Activated CD8-positive, alpha-beta memory T cell treated with anti-CD3 and anti-CD28 coated beads, Interleukin-2, amount 50 U/mL, for 48 hours (primary cell): ENCODE data around the gene TENM3.

Source experiments
- DNase-seq: peaks from one replicate; pipeline ENCODE4 v3.0.0-alpha.2; 2020

Gene TENM3

DNA sequence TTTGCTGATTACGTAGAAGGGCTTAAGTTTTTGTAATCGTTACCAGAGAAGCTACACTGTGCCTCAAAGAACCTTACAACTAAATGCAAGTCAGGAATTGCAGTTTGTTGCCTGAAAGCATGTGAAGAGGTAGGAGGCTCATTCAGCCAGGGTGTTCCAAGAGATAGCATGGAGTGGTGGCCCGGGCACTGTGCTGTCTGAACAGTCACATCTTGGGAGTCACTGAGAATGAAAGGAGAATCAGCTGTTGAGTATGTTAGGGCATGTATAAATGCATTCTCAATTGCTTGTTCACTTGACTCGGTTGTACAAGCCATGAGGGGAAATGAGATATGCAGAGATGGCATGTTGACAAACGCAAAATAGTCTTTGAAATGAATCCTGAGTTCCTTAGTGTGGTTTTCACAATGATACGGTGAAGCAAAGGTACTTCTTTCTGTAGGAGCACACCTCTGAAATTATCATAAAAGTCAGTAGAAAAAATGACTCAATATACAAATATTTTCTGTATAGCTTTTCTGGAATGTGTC is 513.0 kb downstream of the TENM3 start:
- DNase-seq, result no peak

DNA sequence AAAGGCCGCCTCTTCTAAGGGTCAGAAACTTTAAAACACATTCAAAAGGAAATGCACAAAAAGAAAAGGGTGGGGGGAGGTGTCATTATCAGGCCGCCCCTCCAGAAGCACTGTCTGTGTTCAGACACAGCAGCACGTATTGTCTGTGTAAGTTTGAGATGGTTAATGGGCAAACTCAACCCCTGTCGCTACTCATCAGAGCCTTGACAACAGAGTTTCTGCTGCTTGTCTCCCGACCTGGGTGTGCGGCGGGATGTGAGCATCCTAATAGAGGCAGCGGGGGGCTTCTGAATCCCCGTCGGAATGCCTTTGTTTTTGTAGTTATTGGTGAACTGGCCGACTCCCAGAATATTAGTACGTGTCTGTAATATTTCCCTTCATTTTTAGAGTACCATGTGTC is 515.1 kb downstream of the TENM3 start:
- DNase-seq, result no peak

DNA sequence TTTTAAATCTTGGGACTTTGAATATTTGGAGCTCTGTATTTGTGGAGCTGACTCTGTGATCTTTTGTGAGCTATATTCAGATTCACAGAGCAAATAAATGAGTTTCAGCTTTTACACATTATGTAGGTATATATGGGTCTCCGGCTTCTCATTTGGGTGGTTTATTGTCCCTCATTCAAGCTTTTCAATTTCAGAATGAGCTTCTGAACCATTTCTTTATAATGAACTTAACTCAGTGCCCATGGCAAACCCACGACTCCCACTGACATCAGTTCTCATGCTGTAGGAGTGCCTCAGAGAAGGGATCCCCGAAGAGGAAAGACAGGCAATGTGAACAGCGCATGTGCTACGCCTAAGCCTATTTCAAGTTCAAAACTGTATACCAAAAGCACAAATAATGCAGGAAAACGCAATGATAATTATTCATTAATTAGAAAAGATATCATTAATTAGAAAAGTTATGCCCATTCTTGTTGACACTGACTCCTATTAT is 517.4 kb downstream of the TENM3 start:
- DNase-seq, result no peak

DNA sequence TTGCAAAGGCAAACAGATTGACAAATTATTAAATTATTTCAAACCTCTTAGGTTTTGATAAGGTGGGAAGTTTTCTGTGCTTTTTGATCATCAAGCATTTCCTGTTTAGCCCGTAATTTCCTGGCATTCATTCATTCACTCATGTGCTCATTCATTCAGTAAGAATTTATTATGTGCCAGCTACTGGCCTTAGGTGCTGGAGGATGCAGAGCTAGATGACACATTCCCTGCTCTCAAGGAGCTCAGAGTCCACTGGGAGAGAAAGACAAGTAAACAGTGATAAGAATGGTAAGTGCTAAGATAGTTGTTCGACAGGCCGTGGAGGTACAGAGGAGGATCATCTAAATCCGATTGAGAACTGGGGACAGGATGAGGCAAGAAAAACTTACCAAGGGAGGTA is 520.9 kb downstream of the TENM3 start:
- no peak for DNase-seq

DNA sequence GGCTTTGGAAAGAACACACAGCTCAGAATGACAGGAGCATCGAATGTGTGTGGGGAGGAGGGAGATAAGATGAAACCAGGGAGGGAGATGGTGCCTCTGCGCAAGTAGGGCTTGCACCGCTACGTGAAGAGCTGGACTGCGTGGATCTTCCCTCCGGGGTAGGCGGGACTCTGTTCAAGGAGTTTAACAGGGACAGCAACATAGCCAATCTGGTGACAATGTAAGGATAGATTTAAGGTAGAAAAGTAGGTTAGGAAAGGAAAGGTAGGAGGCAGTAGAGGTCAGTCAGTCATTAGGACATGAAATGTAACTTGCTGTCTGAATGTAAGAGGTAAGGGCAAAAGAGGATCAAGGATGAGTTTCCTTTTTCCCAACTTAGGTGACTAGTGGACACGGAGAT is 521.4 kb downstream of the TENM3 start:
- no peak for DNase-seq

DNA sequence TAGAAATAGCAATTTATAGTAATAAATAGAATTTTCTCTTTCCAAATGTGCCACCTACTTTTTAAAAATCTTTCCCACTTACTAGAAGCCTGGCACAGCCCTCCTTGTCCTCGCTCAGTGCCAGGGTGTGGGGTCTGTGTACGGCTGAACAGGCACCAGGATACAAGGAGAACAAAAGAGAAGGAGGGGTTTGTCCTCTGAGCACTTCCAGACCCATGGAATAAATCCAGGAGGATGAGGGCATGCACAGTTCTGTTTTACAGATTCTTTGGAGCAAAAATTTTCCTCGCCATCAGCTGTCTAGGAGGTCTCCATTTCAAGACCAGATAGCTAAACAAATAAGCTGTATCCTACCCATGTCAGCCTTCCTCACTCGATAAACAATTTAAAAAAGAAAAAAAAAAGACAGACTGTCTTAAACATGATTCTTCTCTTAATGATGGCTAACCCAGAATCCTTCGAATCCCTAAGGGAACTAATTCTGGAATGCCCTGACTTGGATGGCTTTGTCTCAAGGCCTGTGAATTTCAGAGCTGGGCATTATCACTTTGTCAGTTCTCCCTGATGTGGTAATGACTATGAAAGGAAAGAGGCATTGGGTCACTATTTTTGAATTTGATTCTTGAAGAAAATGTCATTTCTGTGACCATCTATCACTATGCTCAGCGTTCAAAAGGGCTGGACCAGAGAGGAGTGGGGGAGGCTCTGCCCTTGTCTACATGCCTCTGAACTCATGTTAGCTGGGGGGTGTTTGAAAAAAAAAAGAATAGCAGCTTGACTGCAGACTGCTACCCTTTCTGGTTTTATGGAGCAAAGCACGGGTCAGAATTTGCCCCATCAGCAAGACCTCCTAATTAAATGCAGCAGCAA is 523.0 kb downstream of the TENM3 start:
- no peak for DNase-seq

DNA sequence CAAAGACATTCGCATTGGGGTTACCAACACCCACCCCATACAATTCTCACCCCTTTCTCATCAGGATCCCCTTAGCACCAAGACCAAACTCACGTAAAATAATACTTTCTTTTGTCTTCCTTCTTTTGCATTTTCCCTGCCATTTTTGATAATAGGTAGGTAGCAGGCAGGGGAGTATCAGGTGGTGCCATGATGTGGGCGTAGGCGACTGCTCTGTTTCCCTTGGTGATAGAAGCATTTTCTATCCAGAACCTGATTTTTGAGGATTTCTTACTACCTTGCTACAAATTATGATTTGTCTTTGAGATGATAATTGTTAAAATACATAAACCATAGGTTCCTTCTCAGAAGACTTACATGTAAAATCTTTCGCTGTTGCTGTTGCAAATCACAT is 523.7 kb downstream of the TENM3 start:
- DNase-seq, result no peak

DNA sequence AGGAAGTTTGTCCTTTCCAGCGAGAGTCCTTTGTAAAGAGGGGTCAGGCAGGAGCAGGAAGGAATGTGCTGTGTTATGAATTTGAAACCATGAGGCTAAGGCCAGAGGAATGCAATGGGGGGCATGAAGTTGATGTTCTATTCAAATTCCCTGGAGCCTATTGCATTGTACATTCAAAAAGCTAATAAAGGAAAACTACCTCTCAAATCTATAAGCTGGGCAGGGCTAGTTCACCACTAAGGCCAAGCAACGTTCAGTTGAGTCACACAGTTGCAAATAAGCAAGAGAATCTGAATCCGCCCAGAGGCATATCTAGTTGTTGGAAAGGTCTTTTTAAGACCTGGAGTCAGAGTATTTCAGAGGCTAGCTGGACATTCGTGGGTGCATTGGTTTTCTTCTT is 525.6 kb downstream of the TENM3 start:
- no peak for DNase-seq

DNA sequence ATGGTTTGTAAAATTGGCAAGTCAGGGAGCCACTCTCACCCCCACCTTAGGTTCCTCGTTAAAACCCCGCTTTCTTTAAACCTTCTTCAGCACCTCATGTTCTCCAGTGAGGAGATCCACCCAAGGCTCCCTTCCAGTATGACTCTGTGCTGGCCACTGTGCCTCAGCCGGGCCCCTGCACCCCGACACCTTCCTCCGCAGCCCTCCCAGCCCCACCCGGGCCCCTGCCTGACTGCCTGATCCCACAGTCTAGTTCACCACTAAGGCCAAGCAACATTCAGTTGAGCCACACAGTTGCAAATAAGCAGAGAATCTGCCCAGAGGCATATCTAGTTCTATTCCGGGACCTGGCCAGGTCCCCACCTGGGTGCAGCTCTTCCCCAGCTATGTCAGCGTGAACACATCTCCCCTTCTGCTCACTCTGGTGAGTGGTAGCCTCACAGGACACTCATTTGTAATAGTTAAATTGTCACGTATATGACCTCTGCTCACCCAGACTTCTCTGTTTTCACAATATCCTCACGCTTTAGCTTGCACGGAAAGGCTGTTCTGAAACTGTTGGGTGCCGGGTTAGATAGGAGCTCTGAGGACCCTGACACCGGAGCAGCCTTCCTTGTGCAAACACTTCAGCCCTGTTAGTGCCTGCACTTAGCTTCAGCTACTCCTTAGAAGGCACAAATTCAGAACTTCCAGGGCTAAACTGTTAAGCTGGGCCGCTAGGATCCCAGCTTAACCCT is 527.2 kb downstream of the TENM3 start:
- no peak for DNase-seq

DNA sequence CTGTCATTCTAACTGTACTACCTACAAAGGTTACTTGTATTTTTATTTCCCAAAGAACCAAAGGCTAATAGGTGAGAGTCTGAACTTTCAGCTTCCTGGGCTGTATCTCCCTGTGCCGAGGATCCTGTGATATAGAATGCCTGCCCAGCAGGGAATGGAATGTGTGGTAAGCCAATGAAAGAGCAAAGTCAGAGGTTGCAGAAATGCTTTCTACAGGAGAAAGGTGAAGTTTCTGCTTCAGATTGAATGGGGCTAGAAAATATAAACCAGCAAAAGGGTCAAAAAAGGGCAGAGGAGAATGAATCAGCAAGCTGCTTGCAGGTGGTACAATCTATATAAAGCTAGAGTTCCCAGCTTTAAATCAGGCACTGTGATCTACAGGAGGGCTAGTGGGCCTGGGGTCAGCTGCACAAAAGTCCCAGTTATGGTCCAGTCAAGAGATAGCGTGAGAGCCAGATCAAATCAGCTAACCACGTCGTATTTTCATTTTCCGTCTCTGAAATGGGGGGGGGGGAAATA is 527.9 kb downstream of the TENM3 start:
- no peak for DNase-seq

DNA sequence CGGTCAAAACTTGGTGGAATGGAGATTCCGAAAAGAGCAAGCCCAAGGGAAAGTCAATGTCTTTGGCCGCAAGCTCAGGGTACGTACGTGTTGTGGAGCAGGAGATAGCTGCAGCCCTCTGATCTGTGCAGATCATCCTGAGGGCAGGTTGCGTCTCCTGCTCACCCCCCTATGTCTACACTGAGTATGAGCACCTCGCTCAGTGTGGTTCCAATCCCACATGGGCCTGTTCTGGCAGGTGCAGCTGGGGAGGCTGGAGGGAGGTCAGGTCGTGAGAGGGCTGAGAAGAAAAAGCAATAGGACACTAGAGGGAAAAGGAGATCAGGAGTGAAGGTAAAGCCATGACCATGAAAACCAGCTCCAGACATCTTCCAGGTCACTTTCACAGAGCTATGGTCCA is 531.9 kb downstream of the TENM3 start:
- no peak for DNase-seq

DNA sequence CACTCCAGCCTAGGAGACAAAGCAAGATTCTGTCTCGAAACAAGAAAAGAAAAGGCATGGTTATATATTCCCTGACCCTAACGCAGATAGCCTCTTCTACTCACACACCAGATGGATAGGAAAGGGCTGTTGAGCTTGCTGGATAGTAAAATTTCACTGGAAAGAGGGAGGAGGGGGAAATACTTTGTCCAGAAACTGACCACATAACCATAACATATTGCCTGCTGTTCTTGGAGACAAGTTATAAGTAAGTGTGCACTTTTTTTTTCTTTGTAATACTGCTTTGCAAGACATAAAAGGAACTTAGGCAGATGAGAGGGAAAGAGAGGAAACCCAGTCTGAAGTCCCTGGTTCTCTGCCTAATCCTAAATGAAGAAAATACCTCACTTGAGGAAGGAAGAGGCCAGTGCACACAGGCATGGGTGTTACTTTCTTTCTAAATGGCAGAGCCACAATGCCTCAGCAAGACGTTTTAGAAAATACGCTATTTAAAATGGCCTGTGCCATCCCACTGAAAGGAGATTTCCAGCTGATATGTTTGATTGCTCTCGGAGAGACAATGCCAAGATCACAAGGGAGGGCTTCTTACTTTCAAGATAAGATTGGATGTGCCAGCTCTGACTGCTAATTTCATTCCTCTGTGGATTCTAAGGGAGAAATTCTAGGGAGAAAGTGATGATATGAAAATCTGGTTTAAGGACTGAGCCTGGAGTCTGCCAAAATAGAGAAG is 533.3 kb downstream of the TENM3 start:
- no peak for DNase-seq

DNA sequence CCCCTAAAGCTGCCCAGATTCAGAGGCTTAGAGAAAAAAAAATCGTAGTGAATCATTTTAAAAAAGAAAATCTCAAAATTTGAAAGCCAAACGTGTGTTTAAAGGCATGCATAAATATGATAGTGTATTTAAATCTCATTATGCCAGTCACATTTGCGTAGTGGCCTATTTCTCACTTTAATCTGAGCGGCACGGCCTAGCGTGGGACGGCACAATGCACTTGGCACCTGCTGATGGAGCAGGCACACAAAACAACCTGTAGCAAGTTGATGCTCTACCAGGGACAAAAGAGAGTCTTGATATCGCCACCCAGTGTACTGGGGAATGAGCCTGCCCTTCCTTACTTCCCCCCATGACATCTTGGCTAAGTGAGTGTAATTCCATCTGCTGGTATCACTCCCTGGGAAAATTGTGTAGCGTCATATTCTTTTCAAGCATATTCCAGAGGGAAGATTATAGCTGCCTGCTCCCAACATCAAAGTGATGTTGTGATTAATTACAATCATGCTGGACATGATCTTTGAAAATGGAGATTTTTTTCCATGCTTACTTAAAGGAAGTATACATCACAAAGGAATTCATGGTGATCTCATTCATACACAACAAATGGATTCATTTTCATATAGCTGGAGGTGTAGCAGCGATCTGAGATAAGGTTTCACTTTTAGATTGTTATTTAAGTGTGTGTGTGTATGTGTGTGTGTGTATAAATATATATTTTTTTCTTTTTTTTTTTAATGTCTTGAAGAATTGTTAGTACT is 535.2 kb downstream of the TENM3 start:
- no peak for DNase-seq

DNA sequence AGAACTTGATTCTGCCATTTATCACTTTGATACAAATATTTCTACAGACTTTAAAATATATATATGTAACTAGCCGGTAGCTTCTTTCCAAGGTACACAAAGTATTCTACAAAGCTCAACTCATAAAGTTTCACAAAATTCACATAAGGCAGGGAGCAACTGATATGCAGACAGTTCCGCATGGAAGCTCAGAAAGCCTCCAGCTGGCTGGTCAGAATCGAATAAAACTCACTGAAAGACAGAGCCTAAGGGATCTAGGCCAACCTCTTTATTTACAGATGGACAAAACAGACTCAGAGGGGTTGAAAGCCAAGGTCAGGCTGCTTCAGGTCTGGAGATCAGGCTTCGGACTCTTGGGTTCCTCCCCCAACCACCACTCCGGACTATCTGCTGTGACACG is 543.8 kb downstream of the TENM3 start:
- no peak for DNase-seq

DNA sequence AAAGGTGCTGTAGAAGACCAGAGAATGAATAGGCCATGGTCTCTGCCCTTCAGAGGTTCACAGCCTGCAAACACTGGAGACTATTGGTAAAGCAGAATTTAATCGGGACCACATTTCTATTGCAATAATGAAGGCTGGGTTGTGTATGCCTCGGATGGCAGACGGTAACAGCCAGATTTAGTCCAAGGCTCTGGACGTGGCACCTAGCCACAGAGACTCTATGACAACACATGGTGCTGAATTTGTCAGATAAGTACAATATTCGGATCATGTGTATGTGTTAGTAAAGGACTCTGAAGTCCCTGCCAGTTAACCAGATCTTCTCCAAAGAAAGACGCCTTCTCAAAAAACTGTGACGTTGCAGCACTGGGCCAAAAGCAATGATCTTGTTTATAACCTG is 545.0 kb downstream of the TENM3 start:
- DNase-seq, result no peak

DNA sequence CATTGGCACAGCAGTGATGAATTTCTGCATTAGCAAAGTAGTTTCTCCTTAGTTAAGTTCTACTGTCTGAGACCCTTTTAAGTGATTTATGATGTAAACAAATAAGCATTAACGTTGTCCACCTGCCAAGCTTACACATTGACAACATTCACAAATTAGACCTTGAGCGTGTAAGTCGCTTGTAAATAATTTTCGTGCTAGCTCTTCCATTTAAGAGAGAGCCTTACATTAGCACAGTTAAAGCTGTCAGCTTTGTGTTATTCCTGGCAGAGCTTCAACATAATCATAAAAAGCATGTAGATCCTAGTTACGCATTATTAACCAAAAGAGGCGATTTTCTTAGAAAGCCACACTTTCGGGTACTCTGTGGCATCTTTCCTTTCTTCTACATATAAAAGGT is 546.3 kb downstream of the TENM3 start:
- DNase-seq, result no peak

DNA sequence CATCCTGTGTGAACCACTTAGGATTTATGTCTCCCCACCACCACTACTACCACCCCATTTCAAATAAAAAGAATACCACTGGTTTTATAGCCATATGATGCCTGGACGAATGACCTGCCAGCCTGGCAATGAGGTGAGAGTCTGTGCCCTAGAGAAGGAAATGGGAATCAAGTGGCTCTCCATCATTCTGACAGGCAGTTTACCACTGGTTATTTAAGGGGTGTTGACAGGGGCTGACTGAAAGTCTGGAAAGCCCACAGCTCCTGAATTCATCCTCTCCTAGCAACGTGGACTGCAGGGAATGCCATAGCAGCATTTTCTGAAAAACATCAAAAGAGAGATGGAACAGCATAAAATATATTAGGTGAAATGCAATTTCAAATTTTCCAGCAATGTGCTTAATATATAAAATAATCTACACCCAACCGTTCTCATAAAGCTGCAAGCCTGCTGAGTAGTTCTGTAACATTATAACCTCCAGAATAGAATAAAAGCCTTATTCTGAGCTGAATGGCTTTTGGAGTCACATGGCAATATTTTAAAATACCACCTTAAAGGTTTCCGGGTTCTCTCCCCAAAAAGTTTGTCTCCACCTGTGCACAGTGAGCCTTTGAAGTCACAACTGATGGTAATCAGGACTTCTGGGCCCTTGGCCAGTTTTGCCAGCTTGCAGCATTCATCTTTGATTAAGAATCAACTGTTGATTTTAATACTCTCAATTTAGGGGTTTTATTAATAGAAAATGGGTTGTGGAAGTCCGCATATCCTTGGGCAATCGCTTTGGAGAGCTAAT is 552.4 kb downstream of the TENM3 start:
- DNase-seq, result no peak

DNA sequence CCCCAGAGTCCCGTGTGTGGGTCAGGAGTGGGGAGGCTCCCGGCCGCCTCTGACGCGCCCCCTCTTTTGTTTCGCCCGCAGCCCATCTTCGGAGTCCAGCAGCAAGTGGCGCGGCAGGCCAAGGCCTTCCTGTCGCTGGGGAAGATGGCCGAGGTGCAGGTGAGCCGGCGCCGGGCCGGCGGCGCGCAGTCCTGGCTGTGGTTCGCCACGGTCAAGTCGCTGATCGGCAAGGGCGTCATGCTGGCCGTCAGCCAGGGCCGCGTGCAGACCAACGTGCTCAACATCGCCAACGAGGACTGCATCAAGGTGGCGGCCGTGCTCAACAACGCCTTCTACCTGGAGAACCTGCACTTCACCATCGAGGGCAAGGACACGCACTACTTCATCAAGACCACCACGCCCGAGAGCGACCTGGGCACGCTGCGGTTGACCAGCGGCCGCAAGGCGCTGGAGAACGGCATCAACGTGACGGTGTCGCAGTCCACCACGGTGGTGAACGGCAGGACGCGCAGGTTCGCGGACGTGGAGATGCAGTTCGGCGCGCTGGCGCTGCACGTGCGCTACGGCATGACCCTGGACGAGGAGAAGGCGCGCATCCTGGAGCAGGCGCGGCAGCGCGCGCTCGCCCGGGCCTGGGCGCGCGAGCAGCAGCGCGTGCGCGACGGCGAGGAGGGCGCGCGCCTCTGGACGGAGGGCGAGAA is 556.5 kb downstream of the TENM3 start:
- DNase-seq, result no peak

DNA sequence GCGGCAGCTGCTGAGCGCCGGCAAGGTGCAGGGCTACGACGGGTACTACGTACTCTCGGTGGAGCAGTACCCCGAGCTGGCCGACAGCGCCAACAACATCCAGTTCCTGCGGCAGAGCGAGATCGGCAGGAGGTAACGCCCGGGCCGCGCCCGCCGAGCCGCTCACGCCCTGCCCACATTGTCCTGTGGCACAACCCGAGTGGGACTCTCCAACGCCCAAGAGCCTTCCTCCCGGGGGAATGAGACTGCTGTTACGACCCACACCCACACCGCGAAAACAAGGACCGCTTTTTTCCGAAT is 557.0 kb downstream of the TENM3 start:
- DNase-seq, result no peak

DNA sequence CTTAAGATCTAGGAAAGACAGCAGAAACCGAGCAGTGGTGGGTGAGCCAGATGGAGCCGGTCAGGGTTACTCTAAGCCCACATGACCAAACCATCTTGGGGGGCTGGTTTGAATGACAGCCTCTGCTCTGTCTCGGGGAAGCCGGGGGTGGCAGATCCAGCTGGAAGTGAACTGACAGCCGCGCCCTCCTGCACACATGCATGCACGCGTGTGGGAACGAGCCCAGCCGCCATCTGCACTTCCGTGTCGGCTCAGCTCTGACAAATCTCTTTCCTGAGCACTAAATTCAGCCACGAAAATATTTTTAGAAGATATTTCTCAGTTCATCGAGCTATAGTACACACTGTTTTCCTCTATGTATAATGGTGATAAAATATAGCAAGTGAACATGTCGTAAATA is 558.4 kb downstream of the TENM3 start:
- no peak for DNase-seq

DNA sequence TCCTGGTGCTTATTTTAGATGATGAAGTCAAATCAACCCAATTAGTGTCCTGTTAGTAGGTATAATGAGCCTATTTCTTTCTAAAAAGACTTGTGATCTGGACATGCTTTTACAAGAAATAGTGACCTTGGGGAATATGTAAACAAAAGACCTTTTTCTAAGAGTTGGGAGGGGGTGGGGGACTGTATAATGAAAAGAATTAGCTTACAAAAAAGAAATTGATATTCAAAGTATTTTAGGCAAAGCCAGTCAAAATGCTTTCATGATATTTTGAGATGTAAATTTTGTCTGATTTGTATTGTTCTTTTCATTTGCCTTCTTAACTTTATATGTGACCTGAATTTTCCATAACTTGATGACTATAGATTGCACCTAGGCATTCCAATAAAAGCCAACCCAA is 559.4 kb downstream of the TENM3 start:
- no peak for DNase-seq
